K562 (cell line): ENCODE data around the gene WASL. TPM values are rescaled to one million over a fixed set of nuclear protein-coding genes. Genes with fewer than 3 reads are reported as not detected.

Experiments used
- ASH1L ChIP-seq: fragments of 450-650 bp; IDR thresholded peaks from 2 replicates; pipeline ENCODE4 v1.6.1; 2018; ENCODE audit warnings: borderline replicate concordance, mild to moderate bottlenecking, low read depth; ENCODE audit not compliant: partially characterized antibody
- ATF4 ChIP-seq: fragments of 450-650 bp; formaldehyde crosslinking; IDR thresholded peaks from 2 replicates; pipeline ENCODE4 v1.4.0; 2022; ENCODE audit warnings: mild to moderate bottlenecking, moderate library complexity
- BACH1 ChIP-seq: fragments of 200-800 bp; sonication (Bioruptor generic); IDR thresholded peaks from 2 replicates; pipeline ENCODE4 v1.6.1; 2016; ENCODE audit warnings: missing genetic modification characterization, missing compliant biosample characterization
- BRD4 ChIP-seq: fragments of 200-600 bp; sonication (generic); IDR thresholded peaks from 2 replicates; pipeline ENCODE4 v1.6.1; 2017; ENCODE audit warnings: inconsistent platforms
- FOXJ2 ChIP-seq: fragments of 200-800 bp; sonication (Bioruptor generic); IDR thresholded peaks from 2 replicates; pipeline ENCODE4 v1.6.1; 2016; ENCODE audit warnings: missing genetic modification characterization, missing compliant biosample characterization
- HOXB6 ChIP-seq: fragments of 250-450 bp; sonication (Bioruptor Pico); IDR thresholded peaks from 2 replicates; pipeline ENCODE4 v1.5.1; 2022; ENCODE audit warnings: mild to moderate bottlenecking, borderline replicate concordance
- LCOR ChIP-seq: sonication (generic); formaldehyde crosslinking; IDR thresholded peaks from 2 replicates; pipeline ENCODE4 v1.8.0; 2022; ENCODE audit warnings: mild to moderate bottlenecking, missing genetic modification reagents
- MBD2 ChIP-seq: sonication (generic); IDR thresholded peaks from 2 replicates; pipeline ENCODE4 v1.6.1; 2016; ENCODE audit warnings: low read depth, borderline replicate concordance
- MCM5 ChIP-seq: fragments of 450-650 bp; IDR thresholded peaks from 2 replicates; pipeline ENCODE4 v1.6.1; 2016; ENCODE audit warnings: low read depth
- MEIS2 ChIP-seq: fragments of 450-650 bp; IDR thresholded peaks from 2 replicates; pipeline ENCODE4 v1.6.1; 2014; ENCODE audit warnings: mild to moderate bottlenecking; ENCODE audit not compliant: partially characterized antibody
- MTA3 ChIP-seq: fragments of 450-650 bp; formaldehyde crosslinking; IDR thresholded peaks from 2 replicates; pipeline ENCODE4 v1.6.1; 2017; ENCODE audit warnings: mild to moderate bottlenecking, borderline replicate concordance
- NFIX ChIP-seq: fragments of 250-450 bp; sonication (Bioruptor Pico); IDR thresholded peaks from 2 replicates; pipeline ENCODE4 v1.4.0; 2020; ENCODE audit warnings: low read depth, mild to moderate bottlenecking, moderate library complexity
- NFRKB ChIP-seq: fragments of 450-650 bp; IDR thresholded peaks from 2 replicates; pipeline ENCODE4 v1.6.1; 2016; ENCODE audit warnings: low read depth
- NFXL1 ChIP-seq: fragments of 450-650 bp; formaldehyde crosslinking; IDR thresholded peaks from 2 replicates; pipeline ENCODE4 v1.4.0; 2021; ENCODE audit warnings: mild to moderate bottlenecking
- NKRF ChIP-seq: fragments of 450-650 bp; IDR thresholded peaks from 2 replicates; pipeline ENCODE4 v1.6.1; 2016; ENCODE audit warnings: borderline replicate concordance
- NR2C1 ChIP-seq, 2 experiments: fragments of 450-650 bp; IDR thresholded peaks; 2 replicates each; pipeline ENCODE4 v1.6.1; 2017; ENCODE audit warnings: mild to moderate bottlenecking in 2 of 2, antibody characterized with exemption in 1 of 2, inconsistent platforms in 1 of 2, missing compliant biosample characterization in 1 of 2, missing genetic modification characterization in 1 of 2
- OTX1 ChIP-seq: fragments of 450-650 bp; formaldehyde crosslinking; IDR thresholded peaks from 2 replicates; pipeline ENCODE4 v1.4.0; 2022; ENCODE audit warnings: mild to moderate bottlenecking
- RAD51 ChIP-seq: fragments of 450-650 bp; IDR thresholded peaks from 2 replicates; pipeline ENCODE4 v1.7.1; 2016; ENCODE audit warnings: low read depth, mild to moderate bottlenecking, borderline replicate concordance
- RBFOX2 ChIP-seq: fragments of 200-400 bp; formaldehyde crosslinking; IDR thresholded peaks from 2 replicates; pipeline ENCODE4 v1.6.1; 2017; ENCODE audit warnings: low read depth, mild to moderate bottlenecking, low read length, moderate library complexity
- RBM14 ChIP-seq: fragments of 200-400 bp; formaldehyde crosslinking; IDR thresholded peaks from 2 replicates; pipeline ENCODE4 v1.6.1; 2018; ENCODE audit warnings: low read depth, mild to moderate bottlenecking, low read length, moderate library complexity, borderline replicate concordance; ENCODE audit not compliant: insufficient read depth
- SREBF2 ChIP-seq: sonication (generic); formaldehyde crosslinking; IDR thresholded peaks from 2 replicates; pipeline ENCODE4 v1.4.0; 2020; ENCODE audit warnings: mild to moderate bottlenecking, missing genetic modification reagents
- YY1 ChIP-seq, 3 experiments: IDR thresholded peaks; 2 replicates each; pipeline ENCODE4 v1.6.1; 2011; ENCODE audit warnings: low read length in 2 of 3, mild to moderate bottlenecking in 2 of 3, moderate library complexity in 2 of 3, borderline replicate concordance in 1 of 3, control low read depth in 1 of 3, low read depth in 1 of 3; ENCODE audit not compliant: insufficient read depth in 3 of 3, insufficient replicate concordance in 2 of 3, control insufficient read depth in 1 of 3, insufficient read length in 1 of 3; ENCODE audit errors: extremely low read depth in 1 of 3
- ZNF277 ChIP-seq: fragments of 250-450 bp; sonication (Bioruptor Pico); IDR thresholded peaks from 2 replicates; pipeline ENCODE4 v1.8.0; 2022; ENCODE audit warnings: inconsistent platforms, mild to moderate bottlenecking, moderate library complexity, borderline replicate concordance
- ZNF644 ChIP-seq: fragments of 200-800 bp; sonication (Bioruptor generic); IDR thresholded peaks from 2 replicates; pipeline ENCODE4 v1.6.1; 2016; ENCODE audit warnings: low read depth, missing genetic modification characterization, missing compliant biosample characterization
- polyA plus RNA-seq, 8 experiments: library from polyadenylated mRNA; depleted of rRNA in 4 of 8; stranded (reverse) in 5 of 8; unstranded in 3 of 8; fragments of >200 nt; fragmentation: Nextera tagmentation in 2 of 8; fragmentation: Illumina TruSeq in 1 of 8; extraction: Ambion mirVana in 2 of 8; extraction: Trizol in 1 of 8; gene quantifications; 2 replicates each; pipeline versions ENCODE4 v1.2.1 to v1.2.3, GENCODE V29; 2011 to 2014; ENCODE audit warnings: inconsistent platforms in 1 of 8, missing spikeins in 1 of 8
- total RNA-seq, 7 experiments: library from RNA; depleted of rRNA in 6 of 7; stranded (reverse); fragments of >200 nt in 6 of 7; fragmentation: Illumina TruSeq in 2 of 7; extraction: Trizol in 2 of 7; gene quantifications; 2 replicates each; pipeline versions ENCODE4 v1.2.1 to v1.2.3, GENCODE V29; 2011 to 2021; ENCODE audit warnings: low replicate concordance in 1 of 7

Gene WASL
- total and polyA plus RNA-seq, 9 of the 15 experiments (the other 6 are each of a cell fraction or from before 2014, with no cell fraction given), result 3.2 to 13.9 (median 8.3) TPM

- TF ChIP-seq ZNF277 (CRISPR knock-in tag) (no peak), RAD51 (no peak), ASH1L (no peak), ATF4 (peak; percentile 83), NR2C1 (IDR thresholded peaks at IDR 0.05) (no peak), NR2C1 (tag; IDR thresholded peaks at IDR 0.05) (no peak), MCM5 (no peak), BRD4 (no peak; the same call in 1 of the 2 replicates), YY1 (IDR thresholded peaks at IDR 0.05; ENCODE audit: borderline replicate concordance in 1 of 3, control insufficient read depth in 1 of 3, extremely low read depth in 1 of 3, insufficient read depth in 3 of 3, insufficient read length in 1 of 3, insufficient replicate concordance in 2 of 3, low read depth in 1 of 3, low read length in 2 of 3) (no peak), NFIX (CRISPR knock-in tag) (no peak), MEIS2 (peak; percentile 99), RBFOX2 (no peak), FOXJ2 (tag) (peak; percentile 82; the same call in 1 of the 2 replicates), SREBF2 (CRISPR knock-in tag) (no peak), ZNF644 (tag) (no peak), OTX1 (CRISPR knock-in tag) (no peak), RBM14 (no peak), NFXL1 (0 out of 2 replicates have a peak, but pooled peaks have one; percentile 20), BACH1 (no peak), NFRKB (no peak), MBD2 (no peak), NKRF (no peak), MTA3 (no peak), HOXB6 (CRISPR knock-in tag) (no peak), LCOR (CRISPR knock-in tag) (no peak)
Measured at GRCh38 chr7:123643495-123644441, 105.0 kb downstream of the WASL start (continued).
